ENCODE data around the gene ZC3HAV1. TPM values are rescaled to one million over a fixed set of nuclear protein-coding genes. Genes with fewer than 3 reads are reported as not detected.

Gene ZC3HAV1
- polyA plus RNA-seq, 1 of the 3 experiments (the other 2 are of a cell fraction): 11.2 TPM

GRCh38 chr7:139087212-139087611 lies 22.3 kb downstream of the ZC3HAV1 start (continued):
- TF ChIP-seq USF1 (IDR thresholded peaks at IDR 0.05; ENCODE audit: borderline replicate concordance, low read depth): no peak
- no peak for TF ChIP-seq CHD2 (IDR thresholded peaks at IDR 0.05; ENCODE audit: low read length, partially characterized antibody)
- no peak for TF ChIP-seq FOXJ3 (CRISPR knock-in tag; IDR thresholded peaks at IDR 0.05)
- no peak for TF ChIP-seq ELF1 (IDR thresholded peaks at IDR 0.05)

GRCh38 chr7:139086454-139086853 lies 23.1 kb downstream of the ZC3HAV1 start:
- Histone ChIP-seq H3K4me2 (no peak overlapping the region), H3K36me3 (replicated peaks in 1 of 2; ENCODE audit: control insufficient read depth in 1 of 2, insufficient read depth in 2 of 2, low read length in 1 of 2) (peaks cover 54 to 56% of the 10 kb centered on the region in 2 experiments), H3K4me3 (ENCODE audit: low read depth in 2 of 2, low read length in 1 of 2) (no peak overlapping the region), H3K9ac (no peak overlapping the region), H3K9me2 (no peaks in the 10 kb centered on the region), H4K20me1 (ENCODE audit: insufficient read depth) (no peaks in the 10 kb centered on the region), H3K27me3 (ENCODE audit: insufficient read depth) (no peaks in the 10 kb centered on the region), H3K9me3 (no peaks in the 10 kb centered on the region), H2AFZ (ENCODE audit: low read depth) (no peak overlapping the region), H3K79me2 (ENCODE audit: insufficient read depth) (peaks cover 6% of the 10 kb centered on the region; the same call in 1 of the 2 replicates), H3F3A (replicated peaks; ENCODE audit: insufficient read depth) (no peaks in the 10 kb centered on the region), H3K27ac (ENCODE audit: low read depth in 2 of 2, low read length in 1 of 2) (no peak overlapping the region), H3K4me1 (ENCODE audit: control insufficient read depth in 1 of 2, insufficient read depth in 2 of 2, low read depth in 1 of 2, low read length in 1 of 2) (no peaks in the 10 kb centered on the region)
- ChIA-PET POLR2A (no interaction called here), CTCF (interaction anchor here (5.3 kb wide), 1 partner anchor 11 kb away, joined by 46 read pairs; no protein-coding TSS in a partner anchor)
- no peak for DNase-seq
- TF ChIP-seq IRF3 (IDR thresholded peaks at IDR 0.05; ENCODE audit: low read depth, low read length): no peak
- WGBS (ENCODE audit: low lambda C conversion rate): 88% methylated on average over 2 of the region's 2 CpGs

- Histone ChIP-seq H3K4me1 (ENCODE audit: control insufficient read depth in 1 of 2, insufficient read depth in 2 of 2, low read depth in 1 of 2, low read length in 1 of 2) (no peaks in the 10 kb centered on the region), H3K9me2 (no peaks in the 10 kb centered on the region), H3K27ac (ENCODE audit: low read depth in 2 of 2, low read length in 1 of 2) (no peak overlapping the region), H3F3A (replicated peaks; ENCODE audit: insufficient read depth) (no peaks in the 10 kb centered on the region), H3K9me3 (no peaks in the 10 kb centered on the region), H4K20me1 (ENCODE audit: insufficient read depth) (no peaks in the 10 kb centered on the region), H3K4me2 (no peak overlapping the region), H3K79me2 (ENCODE audit: insufficient read depth) (no peaks in the 10 kb centered on the region), H3K4me3 (ENCODE audit: low read depth in 2 of 2, low read length in 1 of 2) (no peak overlapping the region), H3K9ac (no peak overlapping the region), H2AFZ (ENCODE audit: low read depth) (no peak overlapping the region), H3K27me3 (ENCODE audit: insufficient read depth) (no peaks in the 10 kb centered on the region), H3K36me3 (replicated peaks in 1 of 2; ENCODE audit: control insufficient read depth in 1 of 2, insufficient read depth in 2 of 2, low read length in 1 of 2) (peaks cover 60 to 69% of the 10 kb centered on the region in 2 experiments)
- no peak for DNase-seq
- 89% methylated on average over 5 of the region's 5 CpGs for WGBS (ENCODE audit: low lambda C conversion rate)
- POLR2A ChIA-PET: no interaction called here
- TF ChIP-seq ZBTB33 (IDR thresholded peaks at IDR 0.05; ENCODE audit: borderline replicate concordance, low read depth): no peak
- no peak for TF ChIP-seq MAX (IDR thresholded peaks at IDR 0.05; ENCODE audit: low read depth)
- no peak for TF ChIP-seq ELF1 (IDR thresholded peaks at IDR 0.05)
- TF ChIP-seq CTCF (IDR thresholded peaks at IDR 0.05): no peak
- no peak for TF ChIP-seq FOSL2 (IDR thresholded peaks at IDR 0.05; ENCODE audit: borderline replicate concordance, low read depth)
- TF ChIP-seq USF1 (IDR thresholded peaks at IDR 0.05; ENCODE audit: borderline replicate concordance, low read depth): no peak
- TF ChIP-seq PBX3 (IDR thresholded peaks at IDR 0.05): no peak
- no peak for TF ChIP-seq SMC3 (IDR thresholded peaks at IDR 0.05; ENCODE audit: low read depth, low read length)
- no peak for TF ChIP-seq MEF2A (IDR thresholded peaks at IDR 0.05; ENCODE audit: borderline replicate concordance, low read depth)
- no peak for TF ChIP-seq EZH2phosphoT487 (IDR thresholded peaks at IDR 0.05; ENCODE audit: borderline replicate concordance, low read depth)
- TF ChIP-seq RAD21 (IDR thresholded peaks at IDR 0.05; ENCODE audit: low read length): no peak
- no peak for TF ChIP-seq MXI1 (IDR thresholded peaks at IDR 0.05; ENCODE audit: low read depth, low read length)
- CTCF ChIA-PET: interaction anchor here (1.0 to 5.3 kb wide), 5 partner anchors 9 to 305 kb away, joined by 3 to 46 read pairs (median 4); no protein-coding TSS in a partner anchor
Observed at GRCh38 chr7:139084709-139085108, 24.8 kb downstream of the ZC3HAV1 start.

All from SK-N-SH (cell line).